Left ventricle myocardium superior (tissue), 1 donor: ENCODE measurements around the gene ITPR3. TPM values are rescaled to one million over a fixed set of nuclear protein-coding genes. Genes with fewer than 3 reads are reported as not detected.
A peak's percentile ranks its signal among the peaks of the same experiment; 100 is the strongest.

ENCODE experiments used
- ATAC-seq: fragments of 200-7000 bp; cut with Tn5 transposase; one replicate; pipeline ENCODE4 v1.9.1; 2020; ENCODE audit warnings: mild to moderate bottlenecking, moderate library complexity
- DNase-seq: peaks from one replicate; pipeline ENCODE4 v3.0.0-alpha.2; 2020
- intact Hi-C: fragments of 100-400 bp; cut with micrococcal nuclease; formaldehyde crosslinking; loops from one replicate; pipeline ENCODE4 v1.11.0; 2022
- microRNA-seq: library from miRNA; unstranded; fragments of <30 nt; microRNA quantifications from one replicate; pipeline ENCODE4 v1.2.0, GENCODE V29; 2020; ENCODE audit warnings: borderline number of aligned reads
- total RNA-seq: library from RNA; stranded (reverse); fragmentation: NEBNext Ultra II Directional; extraction: Animal tissue kit (Norgen Biotek cat#: 25700); gene quantifications from one replicate; pipeline ENCODE4 v1.2.1, GENCODE V29; 2021
- donor health status: DM: no; HTN: yes; CAD: no; lungs with severe emphysema.

The ITPR3 gene
- total RNA-seq, 1 donor from 2014 or later: 6.1 TPM

DNA sequence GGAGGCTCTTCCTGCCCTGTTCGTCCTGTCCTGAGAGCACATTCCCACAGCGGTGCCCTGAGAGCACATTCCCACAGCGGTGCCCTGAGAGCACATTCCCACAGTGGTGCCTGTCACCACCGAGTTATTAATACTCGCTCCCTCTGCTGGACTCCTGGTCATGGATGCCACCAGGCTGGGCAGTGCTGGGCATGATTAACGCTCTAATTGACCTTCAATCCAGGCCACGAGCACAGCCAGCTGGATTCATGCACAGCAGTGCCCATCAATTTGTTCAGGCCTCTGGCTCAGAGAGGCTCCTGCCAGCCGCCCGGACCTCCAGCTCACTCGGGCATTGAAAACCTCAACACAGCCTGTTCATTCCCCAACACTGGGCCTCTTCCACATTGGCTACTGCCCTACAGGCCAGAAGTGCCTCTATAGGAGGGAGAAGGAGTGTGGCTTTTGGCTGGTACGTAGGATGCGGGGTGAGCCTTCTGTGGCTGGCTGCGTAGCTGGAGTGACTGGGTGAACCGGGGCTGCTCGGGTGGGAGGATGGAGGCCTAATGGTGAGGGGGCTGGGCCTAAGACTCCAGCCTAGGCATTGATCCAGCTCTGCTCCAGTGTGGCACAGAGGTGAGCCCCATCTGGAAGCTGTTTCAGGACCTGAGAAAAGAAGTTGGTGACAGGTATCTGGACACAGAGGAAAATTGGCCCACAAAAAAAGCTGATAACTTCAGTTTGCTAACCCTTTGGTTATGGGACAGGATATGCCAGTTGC lies 116.3 kb downstream of the ITPR3 start:
- DNase-seq (peak; percentile 75), ATAC-seq (peak; percentile 81)

GRCh38 chr6:33738153-33738552 lies 117.0 kb downstream of the ITPR3 start:
- intact Hi-C loops: no loop called here
- DNase-seq (peak; percentile 54), ATAC-seq (peak; percentile 32)

More for the DNA sequence above, 116.3 kb downstream of the ITPR3 start:
- intact Hi-C loops: no loop called here

- intact Hi-C loops: no loop called here
- DNase-seq (no peak), ATAC-seq (no peak)
Measured at GRCh38 chr6:33738879-33739278, 117.8 kb downstream of the ITPR3 start.

- intact Hi-C loops: no loop called here
- no peak for ATAC-seq
- DNase-seq: no peak
Measured at GRCh38 chr6:33739571-33739970, 118.4 kb downstream of the ITPR3 start.

DNA sequence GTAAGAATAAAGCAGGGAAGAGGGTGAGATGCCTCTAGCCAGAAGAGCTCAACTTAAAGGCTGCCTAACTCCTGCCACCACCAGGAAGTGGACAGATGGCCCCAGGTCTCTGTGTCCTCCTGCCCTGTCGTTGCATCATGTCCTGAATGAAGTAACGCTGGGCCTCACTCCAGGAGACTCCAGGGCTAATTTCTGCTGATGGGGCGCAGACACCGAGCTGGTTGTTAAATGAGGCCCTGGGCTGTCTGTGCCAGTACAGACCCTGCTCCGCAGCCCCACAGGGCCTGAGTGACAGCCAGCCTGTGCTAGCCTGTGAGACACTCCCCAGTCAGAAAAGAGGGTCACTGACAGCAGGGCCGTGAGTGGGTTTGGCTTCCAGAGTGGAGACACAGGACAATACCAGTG lies 119.1 kb downstream of the ITPR3 start:
- ATAC-seq (peak; percentile 31), DNase-seq (peak; percentile 55)
- intact Hi-C loops: no loop called here

- DNase-seq: no peak
- no peak for ATAC-seq
- intact Hi-C loops: no loop called here
Measured at GRCh38 chr6:33740794-33741193, 119.7 kb downstream of the ITPR3 start.

DNA sequence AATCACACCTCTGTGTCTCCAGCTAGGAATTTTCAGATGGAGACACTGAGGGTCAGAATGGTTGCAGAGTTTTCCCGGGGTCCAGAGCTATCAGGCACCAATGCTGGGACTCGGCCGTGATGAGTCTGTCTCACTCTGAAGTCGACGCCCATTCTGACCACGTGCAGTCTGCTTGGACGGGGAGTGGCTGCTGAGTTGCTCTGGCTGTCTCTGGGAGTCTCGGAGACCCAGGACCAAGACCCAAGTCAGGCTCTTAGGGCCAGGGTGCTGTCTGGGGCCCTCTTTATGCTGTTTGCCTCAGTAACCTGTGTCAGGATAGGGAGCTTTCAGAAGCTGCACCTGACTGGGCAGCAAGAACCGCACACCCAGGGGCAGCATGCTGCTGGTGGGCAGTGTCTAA lies 121.0 kb downstream of the ITPR3 start:
- ATAC-seq: no peak
- no peak for DNase-seq
- intact Hi-C loops: no loop called here

DNA sequence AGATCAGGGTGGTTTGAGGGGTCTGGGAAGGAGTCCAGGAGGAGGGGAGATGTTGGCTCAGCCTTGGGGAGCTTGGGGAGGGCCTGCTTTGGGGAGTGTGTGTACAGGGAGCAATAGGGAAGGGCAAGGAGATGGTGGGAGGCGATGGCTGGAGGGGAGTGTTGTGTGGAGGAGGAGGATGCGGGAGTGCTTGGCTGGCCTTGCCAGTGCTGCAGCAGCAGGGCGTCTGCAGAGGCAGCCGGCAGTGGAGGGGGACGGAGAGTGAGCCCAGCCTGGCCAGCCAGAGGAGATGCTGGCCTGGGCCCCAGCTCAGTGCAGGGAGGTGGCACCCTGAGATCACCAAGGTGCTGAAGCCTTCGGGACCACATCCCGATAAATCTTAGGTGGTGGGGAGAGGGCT lies 121.7 kb downstream of the ITPR3 start:
- ATAC-seq (no peak), DNase-seq (peak; percentile 53)
- intact Hi-C loops: no loop called here

DNA sequence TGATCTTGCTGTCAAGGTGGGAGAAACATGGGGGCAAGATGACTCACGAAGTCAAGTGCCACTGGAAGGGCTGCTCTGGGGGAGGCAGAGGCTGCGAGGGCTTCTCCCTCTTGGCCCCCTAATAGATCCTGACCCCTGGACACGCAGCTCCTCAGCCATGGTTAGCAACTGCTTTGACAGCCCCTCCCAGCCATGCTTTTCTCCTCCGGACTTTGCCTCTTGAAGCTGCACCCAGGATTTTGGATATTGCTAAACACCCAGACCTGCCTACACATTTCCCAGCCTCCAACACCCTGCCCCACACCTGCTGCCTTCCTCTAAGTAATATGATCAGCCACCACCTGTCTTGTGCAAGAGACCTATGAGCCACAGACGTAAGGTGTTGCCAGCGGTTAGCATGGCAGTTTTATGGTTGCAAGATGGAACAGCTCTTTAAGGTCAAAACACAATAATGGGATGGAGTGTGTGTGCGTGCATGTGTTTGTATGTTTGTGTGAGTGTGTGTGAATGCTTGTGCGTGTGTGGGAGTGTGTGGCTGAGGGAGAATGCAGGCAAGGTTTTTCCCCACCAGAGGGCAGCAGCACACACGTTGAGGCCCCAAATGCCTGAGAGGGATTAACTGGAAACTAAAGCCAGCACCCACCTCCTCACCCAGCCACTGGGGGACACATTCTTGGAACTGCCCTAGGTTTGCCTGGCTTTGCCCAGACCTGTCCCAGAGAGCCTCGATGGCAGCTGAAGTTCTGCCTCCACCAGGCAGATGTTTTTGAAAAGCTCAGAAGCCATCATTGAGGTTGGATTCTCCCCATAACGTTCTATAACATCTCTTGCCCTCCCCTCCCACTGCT lies 123.1 kb downstream of the ITPR3 start:
- DNase-seq (peak; percentile 81), ATAC-seq (peak; percentile 28)
- intact Hi-C loops: no loop called here

- ATAC-seq (peak; percentile 21), DNase-seq (peak; percentile 59)
- intact Hi-C loops: no loop called here
Measured at GRCh38 chr6:33744895-33745546, 123.9 kb downstream of the ITPR3 start.

- DNase-seq (no peak), ATAC-seq (no peak)
- intact Hi-C loops: no loop called here
Measured at GRCh38 chr6:33745548-33745947, 124.4 kb downstream of the ITPR3 start.

Small RNA genes lying within 50 kb of the gene (microRNA-seq; reads per million reads assigned to microRNA genes)
- gene MIR3934: not detected

Other genes with a start within 250 kb of the ITPR3 start
- 0.74 TPM for gene KIFC1, start 229.5 kb upstream of the ITPR3 start, total RNA-seq
- 51.9 TPM for gene PHF1, start 210.3 kb upstream of the ITPR3 start, total RNA-seq
- gene CUTA, start 203.2 kb upstream of the ITPR3 start, total RNA-seq: 120 TPM
- gene SYNGAP1, start 201.3 kb upstream of the ITPR3 start, total RNA-seq: 6.2 TPM
- 5.1 TPM for gene ZBTB9, start 166.7 kb upstream of the ITPR3 start, total RNA-seq
- 23.1 TPM for gene BAK1, start 41.0 kb upstream of the ITPR3 start, total RNA-seq
- gene UQCC2, start 90.4 kb downstream of the ITPR3 start, total RNA-seq: 190 TPM
- gene IP6K3, start 125.6 kb downstream of the ITPR3 start, total RNA-seq: 47.5 TPM
- gene LEMD2, start 167.8 kb downstream of the ITPR3 start, total RNA-seq: 22.5 TPM
- not detected for gene MLN, start 182.7 kb downstream of the ITPR3 start, total RNA-seq